Measurements from ENCODE around the gene ZDHHC23.

ZDHHC23 gene

DNA sequence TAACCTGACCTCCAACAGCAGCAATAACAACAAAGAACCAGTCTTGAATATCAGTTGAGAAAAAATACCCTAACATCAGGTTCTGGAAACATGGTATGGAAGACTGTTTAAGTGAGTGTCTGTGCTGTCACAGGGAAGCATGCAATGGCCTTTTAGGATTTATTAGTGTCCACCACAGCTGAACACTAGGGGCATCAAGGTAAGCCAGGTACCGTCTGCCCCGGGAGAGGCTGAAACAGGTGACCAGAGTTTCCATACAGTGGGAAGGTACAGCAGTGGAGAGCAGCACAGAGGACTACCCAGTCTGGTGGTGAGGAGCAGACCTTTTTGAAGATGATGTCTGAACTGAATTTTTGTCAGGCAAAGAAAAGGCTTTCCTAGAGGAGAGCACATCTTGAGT is 18.4 kb downstream of the ZDHHC23 start:
- TF ChIP-seq, protein P1, sequence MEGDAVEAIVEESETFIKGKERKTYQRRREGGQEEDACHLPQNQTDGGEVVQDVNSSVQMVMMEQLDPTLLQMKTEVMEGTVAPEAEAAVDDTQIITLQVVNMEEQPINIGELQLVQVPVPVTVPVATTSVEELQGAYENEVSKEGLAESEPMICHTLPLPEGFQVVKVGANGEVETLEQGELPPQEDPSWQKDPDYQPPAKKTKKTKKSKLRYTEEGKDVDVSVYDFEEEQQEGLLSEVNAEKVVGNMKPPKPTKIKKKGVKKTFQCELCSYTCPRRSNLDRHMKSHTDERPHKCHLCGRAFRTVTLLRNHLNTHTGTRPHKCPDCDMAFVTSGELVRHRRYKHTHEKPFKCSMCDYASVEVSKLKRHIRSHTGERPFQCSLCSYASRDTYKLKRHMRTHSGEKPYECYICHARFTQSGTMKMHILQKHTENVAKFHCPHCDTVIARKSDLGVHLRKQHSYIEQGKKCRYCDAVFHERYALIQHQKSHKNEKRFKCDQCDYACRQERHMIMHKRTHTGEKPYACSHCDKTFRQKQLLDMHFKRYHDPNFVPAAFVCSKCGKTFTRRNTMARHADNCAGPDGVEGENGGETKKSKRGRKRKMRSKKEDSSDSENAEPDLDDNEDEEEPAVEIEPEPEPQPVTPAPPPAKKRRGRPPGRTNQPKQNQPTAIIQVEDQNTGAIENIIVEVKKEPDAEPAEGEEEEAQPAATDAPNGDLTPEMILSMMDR (conservative IDR thresholded peaks at IDR 0.05): peak; percentile 41
- H3K27ac ChIP-seq: no peak overlapping the region

- no peak overlapping the region for H3K27ac ChIP-seq
- TF ChIP-seq, protein P1 (conservative IDR thresholded peaks at IDR 0.05): no peak
Measured at GRCh38 chr3:113968986-113969385, 21.2 kb downstream of the ZDHHC23 start.

- TF ChIP-seq, protein P1 (conservative IDR thresholded peaks at IDR 0.05): no peak
- H3K27ac ChIP-seq: no peak overlapping the region
Measured at GRCh38 chr3:113977822-113978221, 30.0 kb downstream of the ZDHHC23 start.

GRCh38 chr3:113979916-113980315 is 32.1 kb downstream of the ZDHHC23 start:
- H3K27ac ChIP-seq: no peak overlapping the region
- TF ChIP-seq, protein P1 (conservative IDR thresholded peaks at IDR 0.05): no peak

- TF ChIP-seq, protein P1 (conservative IDR thresholded peaks at IDR 0.05): no peak
- H3K27ac ChIP-seq: no peak overlapping the region
Measured at GRCh38 chr3:113981803-113982202, 34.0 kb downstream of the ZDHHC23 start.

GRCh38 chr3:113983544-113983943 is 35.7 kb downstream of the ZDHHC23 start:
- no peak overlapping the region for H3K27ac ChIP-seq
- TF ChIP-seq, protein P1 (conservative IDR thresholded peaks at IDR 0.05): no peak

GRCh38 chr3:113985541-113985940 is 37.7 kb downstream of the ZDHHC23 start:
- TF ChIP-seq, protein P1 (conservative IDR thresholded peaks at IDR 0.05): no peak
- no peak overlapping the region for H3K27ac ChIP-seq

DNA sequence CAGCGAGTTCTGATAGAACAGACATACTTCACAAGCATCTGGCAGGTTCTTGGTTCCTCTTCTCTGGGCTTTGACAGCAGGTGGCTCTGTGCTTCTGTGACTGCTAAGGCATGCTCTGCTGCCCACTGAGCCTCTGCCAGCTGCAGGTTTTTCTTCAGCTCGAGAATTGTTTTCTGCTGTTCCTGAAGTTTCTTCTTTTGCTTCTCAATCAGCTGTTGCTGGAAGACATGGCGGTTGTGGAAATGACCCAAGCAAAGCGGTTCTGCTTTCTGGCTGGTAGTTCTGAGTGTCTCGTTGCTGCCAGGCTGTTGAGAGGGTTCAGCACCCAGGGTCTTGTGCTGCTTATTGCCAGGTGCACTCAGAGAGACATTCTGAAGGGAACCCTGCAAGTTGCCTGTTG is 57.7 kb downstream of the ZDHHC23 start:
- H3K27ac ChIP-seq: no peak overlapping the region
- TF ChIP-seq, protein P1 (conservative IDR thresholded peaks at IDR 0.05): no peak
